Measurements from ENCODE around the gene SDR42E2.
A peak's percentile ranks its signal among the peaks of the same experiment; 100 is the strongest.

Gene SDR42E2

GRCh38 chr16:22206013-22206841 is 43.9 kb downstream of the SDR42E2 start, which contains the start of gene EEF2K:
EEF2K (plus strand) TSS chr16:22206278; CDS start chr16:22225730, 19,452 bp downstream.
- peak; percentile 57 for TF ChIP-seq PAX5 (IDR thresholded peaks at IDR 0.05; ENCODE audit: insufficient read depth, low read length, severe bottlenecking)
- TF ChIP-seq SPI1 (IDR thresholded peaks at IDR 0.05; ENCODE audit: low read depth, low read length) = no peak
- TF ChIP-seq POLR2A (IDR thresholded peaks at IDR 0.05; ENCODE audit: low read depth, low read length) = peak; percentile 6; the same call in 1 of the 2 replicates
- no peak for TF ChIP-seq POU2F2 (IDR thresholded peaks at IDR 0.05; ENCODE audit: low read depth, low read length)
- no peak for TF ChIP-seq TAF1 (IDR thresholded peaks at IDR 0.05; ENCODE audit: low read depth, low read length)
- DNase-seq (ENCODE audit: insufficient read length, low spot score) = peak; percentile 88
- FAIRE-seq = peak; percentile 89

- FAIRE-seq = no peak
- DNase-seq (ENCODE audit: insufficient read length, low spot score) = no peak
Measured at GRCh38 chr16:22206842-22207714, 44.8 kb downstream of the SDR42E2 start.

GRCh38 chr16:22207715-22208360 is 45.5 kb downstream of the SDR42E2 start:
- TF ChIP-seq POLR2A (IDR thresholded peaks at IDR 0.05; ENCODE audit: low read depth, low read length) = no peak
- no peak for TF ChIP-seq TAF1 (IDR thresholded peaks at IDR 0.05; ENCODE audit: low read depth, low read length)
- TF ChIP-seq POU2F2 (IDR thresholded peaks at IDR 0.05; ENCODE audit: low read depth, low read length) = no peak
- TF ChIP-seq PAX5 (IDR thresholded peaks at IDR 0.05; ENCODE audit: insufficient read depth, low read length, severe bottlenecking) = no peak
- no peak for TF ChIP-seq POLR2AphosphoS5 (IDR thresholded peaks at IDR 0.05; ENCODE audit: low read depth, low read length)
- TF ChIP-seq SPI1 (IDR thresholded peaks at IDR 0.05; ENCODE audit: low read depth, low read length) = no peak
- DNase-seq (ENCODE audit: insufficient read length, low spot score) (no peak), FAIRE-seq (no peak)

More at GRCh38 chr16:22206842-22207714, 44.8 kb downstream of the SDR42E2 start:
- TF ChIP-seq SPI1 (IDR thresholded peaks at IDR 0.05; ENCODE audit: low read depth, low read length) = peak; percentile 94
- 0 out of 2 replicates have a peak, but pooled peaks have one; percentile 38 for TF ChIP-seq POU2F2 (IDR thresholded peaks at IDR 0.05; ENCODE audit: low read depth, low read length)
- TF ChIP-seq PAX5 (IDR thresholded peaks at IDR 0.05; ENCODE audit: insufficient read depth, low read length, severe bottlenecking) = no peak
- TF ChIP-seq POLR2AphosphoS5 (IDR thresholded peaks at IDR 0.05; ENCODE audit: low read depth, low read length) = no peak
- TF ChIP-seq TAF1 (IDR thresholded peaks at IDR 0.05; ENCODE audit: low read depth, low read length) = 0 out of 2 replicates have a peak, but pooled peaks have one; percentile 8
- TF ChIP-seq POLR2A (IDR thresholded peaks at IDR 0.05; ENCODE audit: low read depth, low read length) = no peak; the same call in 1 of the 2 replicates

GRCh38 chr16:22210285-22210684 is 48.0 kb downstream of the SDR42E2 start:
- DNase-seq (ENCODE audit: insufficient read length, low spot score) = no peak
- TF ChIP-seq TAF1 (IDR thresholded peaks at IDR 0.05; ENCODE audit: low read depth, low read length) (no peak), SPI1 (IDR thresholded peaks at IDR 0.05; ENCODE audit: low read depth, low read length) (no peak), POU2F2 (IDR thresholded peaks at IDR 0.05; ENCODE audit: low read depth, low read length) (no peak), POLR2AphosphoS5 (IDR thresholded peaks at IDR 0.05; ENCODE audit: low read depth, low read length) (no peak)
- FAIRE-seq = no peak

- FAIRE-seq (no peak), DNase-seq (ENCODE audit: insufficient read length, low spot score) (no peak)
- TF ChIP-seq POLR2A (IDR thresholded peaks at IDR 0.05; ENCODE audit: low read depth, low read length) (no peak), TAF1 (IDR thresholded peaks at IDR 0.05; ENCODE audit: low read depth, low read length) (no peak), PAX5 (IDR thresholded peaks at IDR 0.05; ENCODE audit: insufficient read depth, low read length, severe bottlenecking) (no peak), POLR2AphosphoS5 (IDR thresholded peaks at IDR 0.05; ENCODE audit: low read depth, low read length) (no peak), POU2F2 (IDR thresholded peaks at IDR 0.05; ENCODE audit: low read depth, low read length) (no peak), SPI1 (IDR thresholded peaks at IDR 0.05; ENCODE audit: low read depth, low read length) (no peak)
Measured at GRCh38 chr16:22210854-22211253, 48.5 kb downstream of the SDR42E2 start.

- FAIRE-seq = no peak
- TF ChIP-seq POU2F2 (IDR thresholded peaks at IDR 0.05; ENCODE audit: low read depth, low read length) (no peak), SPI1 (IDR thresholded peaks at IDR 0.05; ENCODE audit: low read depth, low read length) (no peak), POLR2AphosphoS5 (IDR thresholded peaks at IDR 0.05; ENCODE audit: low read depth, low read length) (no peak), TAF1 (IDR thresholded peaks at IDR 0.05; ENCODE audit: low read depth, low read length) (no peak), PAX5 (IDR thresholded peaks at IDR 0.05; ENCODE audit: insufficient read depth, low read length, severe bottlenecking) (no peak)
Measured at GRCh38 chr16:22213236-22213635, 50.9 kb downstream of the SDR42E2 start.

GRCh38 chr16:22213801-22214200 is 51.5 kb downstream of the SDR42E2 start:
- TF ChIP-seq TAF1 (IDR thresholded peaks at IDR 0.05; ENCODE audit: low read depth, low read length) (no peak), POLR2A (IDR thresholded peaks at IDR 0.05; ENCODE audit: low read depth, low read length) (no peak), SPI1 (IDR thresholded peaks at IDR 0.05; ENCODE audit: low read depth, low read length) (no peak), POU2F2 (IDR thresholded peaks at IDR 0.05; ENCODE audit: low read depth, low read length) (no peak), PAX5 (IDR thresholded peaks at IDR 0.05; ENCODE audit: insufficient read depth, low read length, severe bottlenecking) (no peak), POLR2AphosphoS5 (IDR thresholded peaks at IDR 0.05; ENCODE audit: low read depth, low read length) (no peak)
- DNase-seq (ENCODE audit: insufficient read length, low spot score) (no peak), FAIRE-seq (no peak)

More at GRCh38 chr16:22213236-22213635, 50.9 kb downstream of the SDR42E2 start:
- DNase-seq (ENCODE audit: insufficient read length, low spot score) = no peak

GRCh38 chr16:22214402-22214801 is 52.1 kb downstream of the SDR42E2 start:
- TF ChIP-seq TAF1 (IDR thresholded peaks at IDR 0.05; ENCODE audit: low read depth, low read length) = no peak
- no peak for TF ChIP-seq POLR2A (IDR thresholded peaks at IDR 0.05; ENCODE audit: low read depth, low read length)
- no peak for TF ChIP-seq PAX5 (IDR thresholded peaks at IDR 0.05; ENCODE audit: insufficient read depth, low read length, severe bottlenecking)
- TF ChIP-seq POLR2AphosphoS5 (IDR thresholded peaks at IDR 0.05; ENCODE audit: low read depth, low read length) = no peak
- TF ChIP-seq SPI1 (IDR thresholded peaks at IDR 0.05; ENCODE audit: low read depth, low read length) = no peak
- no peak for TF ChIP-seq POU2F2 (IDR thresholded peaks at IDR 0.05; ENCODE audit: low read depth, low read length)
- FAIRE-seq (no peak), DNase-seq (ENCODE audit: insufficient read length, low spot score) (no peak)
